Suppressor macrophage treated with lipopolysaccharide for 4 hours (primary cell): ENCODE measurements around the gene MED15.

ENCODE experiments used
- DNase-seq: peaks from one replicate; pipeline ENCODE4 v3.0.0-alpha.2; 2020

MED15 gene

GRCh38 chr22:20510811-20511577 is 3.6 kb downstream of the MED15 start:
- no peak for DNase-seq

GRCh38 chr22:20511578-20512229 is 4.3 kb downstream of the MED15 start:
- DNase-seq = no peak

GRCh38 chr22:20514658-20515406 is 7.4 kb downstream of the MED15 start:
- DNase-seq = peak; percentile 91

- DNase-seq = no peak
Observed at GRCh38 chr22:20516399-20516798, 9.0 kb downstream of the MED15 start.

GRCh38 chr22:20517422-20517821 is 10.0 kb downstream of the MED15 start:
- no peak for DNase-seq

- DNase-seq = no peak
Observed at GRCh38 chr22:20517841-20518592, 10.6 kb downstream of the MED15 start.

GRCh38 chr22:20519558-20519957 is 12.1 kb downstream of the MED15 start:
- DNase-seq = no peak

GRCh38 chr22:20520093-20520511 is 12.7 kb downstream of the MED15 start:
- DNase-seq = peak; percentile 80

GRCh38 chr22:20522134-20523004 is 15.0 kb downstream of the MED15 start:
- no peak for DNase-seq

GRCh38 chr22:20523086-20523983 is 15.9 kb downstream of the MED15 start:
- DNase-seq = peak; percentile 76

- no peak for DNase-seq
Observed at GRCh38 chr22:20524004-20524481, 16.6 kb downstream of the MED15 start.

GRCh38 chr22:20525048-20525447 is 17.6 kb downstream of the MED15 start:
- no peak for DNase-seq

GRCh38 chr22:20526305-20526627 is 18.9 kb downstream of the MED15 start:
- DNase-seq = no peak

- peak; percentile 48 for DNase-seq
Observed at GRCh38 chr22:20526628-20527355, 19.4 kb downstream of the MED15 start.

- DNase-seq = no peak
Observed at GRCh38 chr22:20528405-20528978, 21.1 kb downstream of the MED15 start.

GRCh38 chr22:20530368-20531153 is 23.2 kb downstream of the MED15 start:
- no peak for DNase-seq

GRCh38 chr22:20531154-20531403 is 23.7 kb downstream of the MED15 start:
- DNase-seq = no peak

GRCh38 chr22:20531404-20532201 is 24.2 kb downstream of the MED15 start:
- peak; percentile 43 for DNase-seq
